Activated CD4-positive, alpha-beta memory T cell treated with anti-CD3 and anti-CD28 coated beads, Interleukin-2, amount 10 ng/mL, durations not matched to agents 7 days and 5 days (primary cell): ENCODE results near the gene ENOX1. TPM values are rescaled to one million over a fixed set of nuclear protein-coding genes. Genes with fewer than 3 reads are reported as not detected.

Experiments used
- CTCF ChIA-PET: fragments of 350-600 bp; sonication (Branson Sonifier 250); formaldehyde crosslinking; loops from one replicate; lab custom pipeline; 2021; ENCODE audit warnings: antibody characterized with exemption, inconsistent platforms; lab: Charles Lee
- POLR2A ChIA-PET: fragments of 350-600 bp; sonication (Branson Sonifier 250); formaldehyde crosslinking; loops from one replicate; lab custom pipeline; 2021; ENCODE audit warnings: antibody characterized with exemption; lab: Charles Lee
- DNase-seq: peaks from one replicate; pipeline ENCODE4 v3.0.0-alpha.2; 2020
- H3K27ac Mint-ChIP-seq: one replicate; pipeline ENCODE4 v1.8.0; 2021; ENCODE audit warnings: mild to moderate bottlenecking, mixed read lengths
- H3K27me3 Mint-ChIP-seq: one replicate; pipeline ENCODE4 v1.8.0; 2021; ENCODE audit warnings: mixed read lengths
- H3K36me3 Mint-ChIP-seq: one replicate; pipeline ENCODE4 v1.8.0; 2021; ENCODE audit warnings: low read depth, mixed read lengths
- H3K4me1 Mint-ChIP-seq: one replicate; pipeline ENCODE4 v1.8.0; 2021; ENCODE audit warnings: mixed read lengths
- H3K4me3 Mint-ChIP-seq: one replicate; pipeline ENCODE4 v1.8.0; 2021; ENCODE audit warnings: mild to moderate bottlenecking, mixed read lengths
- H3K9me3 Mint-ChIP-seq: one replicate; pipeline ENCODE4 v1.8.0; 2021; ENCODE audit warnings: mixed read lengths
- total RNA-seq, 2 experiments: library from RNA; stranded (reverse); gene quantifications; one replicate each; pipeline ENCODE4 v1.2.3, GENCODE V29; 2021

Gene ENOX1
- total RNA-seq, 2 experiments from 2014 or later = 0.25 to 0.38 TPM

- Mint-ChIP-seq H3K27me3 (peaks cover 1% of the 10 kb centered on the region), H3K36me3 (no peaks in the 10 kb centered on the region), H3K27ac (no peak overlapping the region), H3K9me3 (no peaks in the 10 kb centered on the region), H3K4me1 (no peaks in the 10 kb centered on the region), H3K4me3 (no peak overlapping the region)
- ChIA-PET POLR2A (no interaction called here), CTCF (no interaction called here)
- DNase-seq = no peak
These were observed 27.9 kb downstream of the ENOX1 start for GRCh38 chr13:43758834-43759233.

GRCh38 chr13:43757266-43757665 lies 29.5 kb downstream of the ENOX1 start:
- Mint-ChIP-seq H3K9me3 (no peaks in the 10 kb centered on the region), H3K27me3 (peaks cover 1% of the 10 kb centered on the region), H3K27ac (no peak overlapping the region), H3K36me3 (no peaks in the 10 kb centered on the region), H3K4me1 (no peaks in the 10 kb centered on the region), H3K4me3 (no peak overlapping the region)
- POLR2A ChIA-PET = no interaction called here
- CTCF ChIA-PET = no interaction called here
- DNase-seq = no peak

- Mint-ChIP-seq H3K4me3 (no peak overlapping the region), H3K36me3 (no peaks in the 10 kb centered on the region), H3K9me3 (no peaks in the 10 kb centered on the region), H3K27ac (no peak overlapping the region), H3K27me3 (peaks cover 1% of the 10 kb centered on the region), H3K4me1 (no peaks in the 10 kb centered on the region)
- DNase-seq = no peak
- ChIA-PET POLR2A (no interaction called here), CTCF (no interaction called here)
These were observed 30.9 kb downstream of the ENOX1 start for GRCh38 chr13:43755844-43756243.

GRCh38 chr13:43751624-43752023 lies 35.1 kb downstream of the ENOX1 start:
- Mint-ChIP-seq H3K27me3 (no peaks in the 10 kb centered on the region), H3K4me1 (no peaks in the 10 kb centered on the region), H3K9me3 (no peaks in the 10 kb centered on the region), H3K27ac (no peak overlapping the region), H3K4me3 (no peak overlapping the region), H3K36me3 (no peaks in the 10 kb centered on the region)
- no peak for DNase-seq
- ChIA-PET POLR2A (no interaction called here), CTCF (no interaction called here)

DNA sequence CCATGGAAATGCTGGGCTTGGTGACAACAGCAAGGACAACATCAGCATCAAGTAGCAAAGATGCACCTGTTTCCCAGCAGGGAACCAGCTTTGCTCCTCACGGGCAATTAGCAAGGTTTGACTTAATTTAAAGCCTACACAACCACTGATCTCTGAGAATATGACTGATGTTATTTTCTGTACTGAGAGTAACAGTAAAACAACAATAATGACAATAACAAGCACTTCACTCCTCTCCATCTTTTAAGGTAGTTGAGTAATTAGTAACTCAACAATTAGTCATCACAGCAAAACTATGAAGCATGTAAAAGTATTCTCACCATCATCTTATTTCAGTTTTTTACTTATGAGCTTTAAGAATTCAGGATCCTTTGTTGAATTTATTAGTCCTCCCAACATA lies 37.3 kb downstream of the ENOX1 start:
- no peak overlapping the region for H3K4me3 Mint-ChIP-seq
- no peak for DNase-seq
- POLR2A ChIA-PET = no interaction called here
- CTCF ChIA-PET = no interaction called here
- no peaks in the 10 kb centered on the region for H3K9me3 Mint-ChIP-seq
- no peaks in the 10 kb centered on the region for H3K27me3 Mint-ChIP-seq
- H3K4me1 Mint-ChIP-seq = no peaks in the 10 kb centered on the region
- H3K36me3 Mint-ChIP-seq = no peaks in the 10 kb centered on the region
- no peak overlapping the region for H3K27ac Mint-ChIP-seq

DNA sequence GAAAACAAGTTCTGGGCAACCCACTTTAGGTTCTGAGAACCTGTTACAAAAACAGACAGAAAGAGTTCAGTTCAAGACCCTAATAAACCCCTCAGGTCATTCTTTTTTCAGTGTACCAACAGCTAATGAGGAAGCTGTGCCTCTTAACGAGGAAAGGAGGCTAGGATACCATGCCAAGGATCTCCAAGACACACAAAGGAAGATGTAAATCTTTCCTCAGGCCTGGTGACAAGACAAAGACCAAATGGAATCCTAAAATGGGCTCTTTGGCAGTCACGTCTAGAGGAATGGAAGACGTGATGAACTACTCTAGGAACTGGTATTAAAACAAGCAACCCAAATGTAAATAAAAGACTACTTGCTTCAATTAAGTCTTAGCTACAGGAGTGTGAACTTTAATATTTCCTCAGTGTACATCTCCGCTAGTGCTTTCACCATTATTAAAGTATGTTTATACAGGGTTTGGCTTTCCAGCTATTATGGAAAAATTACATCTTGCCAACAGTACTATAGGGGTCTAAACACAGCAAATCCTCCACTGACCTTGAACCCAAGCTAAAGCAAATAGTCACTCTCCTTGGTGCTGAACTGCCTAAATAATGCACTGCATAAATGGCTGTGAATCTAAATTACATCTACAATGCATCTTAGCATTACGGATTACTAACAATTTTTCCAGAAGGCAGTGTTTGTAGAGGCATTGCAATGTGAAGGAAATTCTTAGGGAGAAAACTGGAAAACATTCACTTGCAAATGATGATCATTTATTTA lies 42.3 kb downstream of the ENOX1 start:
- CTCF ChIA-PET = no interaction called here
- no peak for DNase-seq
- no peak overlapping the region for H3K4me3 Mint-ChIP-seq
- H3K27ac Mint-ChIP-seq = no peak overlapping the region
- POLR2A ChIA-PET = no interaction called here
- no peaks in the 10 kb centered on the region for H3K9me3 Mint-ChIP-seq
- no peaks in the 10 kb centered on the region for H3K36me3 Mint-ChIP-seq
- H3K4me1 Mint-ChIP-seq = no peaks in the 10 kb centered on the region
- peaks cover 4% of the 10 kb centered on the region for H3K27me3 Mint-ChIP-seq

DNA sequence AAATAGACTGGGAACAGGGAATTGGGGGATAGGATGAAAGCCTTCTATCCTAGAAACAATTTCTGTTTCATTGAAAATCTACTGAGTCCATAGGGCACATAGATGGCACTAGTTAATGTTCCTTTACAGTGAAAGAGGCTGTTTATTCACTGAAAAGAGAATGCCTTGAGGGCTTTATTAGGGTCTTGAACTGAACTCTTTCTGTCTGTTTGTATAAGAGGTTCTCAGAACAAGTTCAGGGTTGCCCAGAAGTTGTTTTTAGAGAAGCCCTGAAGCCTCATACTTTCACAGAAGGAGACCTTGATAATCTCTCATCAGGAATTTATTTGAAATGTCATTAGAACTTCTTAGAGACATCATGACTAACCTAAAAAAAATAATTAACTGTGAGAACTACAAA lies 43.9 kb downstream of the ENOX1 start:
- no peaks in the 10 kb centered on the region for H3K4me1 Mint-ChIP-seq
- no peaks in the 10 kb centered on the region for H3K9me3 Mint-ChIP-seq
- H3K36me3 Mint-ChIP-seq = no peaks in the 10 kb centered on the region
- peaks cover 4% of the 10 kb centered on the region for H3K27me3 Mint-ChIP-seq
- CTCF ChIA-PET = no interaction called here
- POLR2A ChIA-PET = no interaction called here
- H3K4me3 Mint-ChIP-seq = no peak overlapping the region
- H3K27ac Mint-ChIP-seq = no peak overlapping the region
- no peak for DNase-seq

- peaks cover 5% of the 10 kb centered on the region for H3K27me3 Mint-ChIP-seq
- no peaks in the 10 kb centered on the region for H3K4me1 Mint-ChIP-seq
- CTCF ChIA-PET = no interaction called here
- H3K36me3 Mint-ChIP-seq = no peaks in the 10 kb centered on the region
- no peak for DNase-seq
- H3K4me3 Mint-ChIP-seq = no peak overlapping the region
- H3K9me3 Mint-ChIP-seq = no peaks in the 10 kb centered on the region
- no peak overlapping the region for H3K27ac Mint-ChIP-seq
- POLR2A ChIA-PET = no interaction called here
These were observed 49.3 kb downstream of the ENOX1 start for GRCh38 chr13:43737392-43737923.

DNA sequence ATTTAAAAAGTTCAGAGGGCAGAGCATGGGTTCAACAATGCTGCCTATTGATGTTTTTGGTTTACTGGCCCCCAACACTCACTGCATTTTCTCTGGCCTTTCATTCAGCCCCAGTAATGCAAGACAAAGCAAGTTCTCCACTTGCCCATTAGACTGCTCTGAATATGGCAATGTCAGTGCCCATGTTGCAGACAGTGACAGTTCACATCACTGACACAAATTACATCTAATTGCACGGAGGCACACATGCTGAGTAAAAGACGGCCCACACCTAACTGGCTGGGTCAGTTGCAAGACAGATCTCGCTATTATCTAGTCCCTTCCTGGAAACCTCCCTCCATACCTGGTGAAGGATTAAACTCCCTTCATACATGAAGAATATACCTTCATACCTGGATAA lies 54.0 kb downstream of the ENOX1 start:
- DNase-seq = no peak
- ChIA-PET CTCF (no interaction called here), POLR2A (no interaction called here)
- H3K9me3 Mint-ChIP-seq = no peaks in the 10 kb centered on the region
- peaks cover 20% of the 10 kb centered on the region for H3K27me3 Mint-ChIP-seq
- no peaks in the 10 kb centered on the region for H3K4me1 Mint-ChIP-seq
- H3K27ac Mint-ChIP-seq = no peak overlapping the region
- H3K4me3 Mint-ChIP-seq = no peak overlapping the region
- no peaks in the 10 kb centered on the region for H3K36me3 Mint-ChIP-seq

DNA sequence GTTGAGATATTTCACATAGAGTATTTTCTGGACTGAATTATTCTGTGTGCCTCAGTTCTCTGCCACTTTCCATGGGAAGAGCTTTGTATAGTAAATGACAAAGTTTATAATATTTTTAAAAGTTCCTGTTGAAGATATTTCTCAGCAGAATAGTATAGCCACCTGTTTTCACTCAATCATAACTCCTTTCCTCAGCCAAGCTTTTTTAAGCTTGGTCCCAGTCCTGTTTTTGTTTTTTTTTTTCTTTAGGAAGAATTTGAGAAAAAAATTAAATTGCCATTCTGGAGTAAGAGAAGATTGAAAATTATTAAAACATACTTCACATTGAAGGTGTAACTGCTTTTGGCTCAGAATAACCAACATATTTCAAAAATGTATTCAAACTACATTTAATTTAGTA lies 55.5 kb downstream of the ENOX1 start:
- H3K9me3 Mint-ChIP-seq = no peaks in the 10 kb centered on the region
- H3K36me3 Mint-ChIP-seq = no peaks in the 10 kb centered on the region
- ChIA-PET POLR2A (no interaction called here), CTCF (interaction anchor here (0.7 kb wide), 1 partner anchor 395 kb away, joined by 3 read pairs; no protein-coding TSS in a partner anchor)
- no peak overlapping the region for H3K4me3 Mint-ChIP-seq
- no peaks in the 10 kb centered on the region for H3K4me1 Mint-ChIP-seq
- no peak for DNase-seq
- no peak overlapping the region for H3K27ac Mint-ChIP-seq
- peaks cover 16% of the 10 kb centered on the region for H3K27me3 Mint-ChIP-seq

- no peaks in the 10 kb centered on the region for H3K4me1 Mint-ChIP-seq
- POLR2A ChIA-PET = no interaction called here
These were observed 56.1 kb downstream of the ENOX1 start for GRCh38 chr13:43730642-43731041.

GRCh38 chr13:43728421-43728820 lies 58.4 kb downstream of the ENOX1 start:
- ChIA-PET POLR2A (no interaction called here), CTCF (no interaction called here)
- peaks cover 19% of the 10 kb centered on the region for H3K27me3 Mint-ChIP-seq
- no peak overlapping the region for H3K27ac Mint-ChIP-seq
- no peak overlapping the region for H3K4me3 Mint-ChIP-seq
- DNase-seq = no peak
- no peaks in the 10 kb centered on the region for H3K9me3 Mint-ChIP-seq
- no peaks in the 10 kb centered on the region for H3K36me3 Mint-ChIP-seq
- no peaks in the 10 kb centered on the region for H3K4me1 Mint-ChIP-seq

More at GRCh38 chr13:43730642-43731041, 56.1 kb downstream of the ENOX1 start:
- no peaks in the 10 kb centered on the region for H3K9me3 Mint-ChIP-seq
- DNase-seq = no peak
- no peaks in the 10 kb centered on the region for H3K36me3 Mint-ChIP-seq
- CTCF ChIA-PET = no interaction called here
- peaks cover 16% of the 10 kb centered on the region for H3K27me3 Mint-ChIP-seq
- H3K27ac Mint-ChIP-seq = no peak overlapping the region
- H3K4me3 Mint-ChIP-seq = no peak overlapping the region

DNA sequence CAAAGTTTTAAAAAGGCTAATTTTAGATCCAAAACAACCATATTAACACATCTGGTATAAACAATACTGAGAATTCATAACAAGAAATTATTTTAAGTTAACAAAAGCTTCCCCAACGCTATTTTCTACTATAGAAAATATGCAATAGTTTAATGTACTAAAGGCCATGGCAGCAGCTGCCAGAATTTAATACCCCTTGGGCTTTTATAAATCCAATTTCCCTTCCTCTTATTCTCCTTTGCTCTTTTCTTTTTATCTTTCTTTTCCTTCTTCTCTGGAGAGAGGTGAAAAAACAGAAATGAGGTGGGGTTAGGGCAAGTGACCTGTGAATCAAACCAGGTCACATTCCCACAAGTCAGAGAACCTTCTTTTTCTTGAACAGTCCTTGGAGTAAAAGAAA lies 58.9 kb downstream of the ENOX1 start:
- Mint-ChIP-seq H3K9me3 (no peaks in the 10 kb centered on the region), H3K27me3 (peaks cover 19% of the 10 kb centered on the region), H3K27ac (no peak overlapping the region), H3K4me3 (no peak overlapping the region), H3K4me1 (no peaks in the 10 kb centered on the region), H3K36me3 (no peaks in the 10 kb centered on the region)
- ChIA-PET POLR2A (no interaction called here), CTCF (no interaction called here)
- no peak for DNase-seq

DNA sequence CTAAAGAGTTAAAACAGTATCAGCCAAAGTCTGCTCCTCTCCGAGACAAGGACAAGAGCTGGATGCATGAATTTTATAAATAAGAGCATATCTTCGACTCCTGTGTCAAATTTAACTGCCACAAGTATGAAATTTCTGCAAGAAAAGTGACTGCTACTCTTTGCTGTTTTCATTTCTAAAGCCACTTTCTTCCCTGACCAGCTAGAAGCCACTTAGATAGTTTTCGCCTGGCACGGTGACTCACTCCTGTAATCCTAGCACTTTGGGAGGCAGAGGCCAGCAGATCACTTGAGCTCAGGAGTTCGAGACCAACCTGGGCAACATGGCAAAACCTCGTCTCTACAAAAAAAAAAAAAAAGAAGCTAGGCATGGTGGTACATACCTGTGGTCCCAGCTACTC lies 61.3 kb downstream of the ENOX1 start:
- Mint-ChIP-seq H3K4me3 (no peak overlapping the region), H3K36me3 (no peaks in the 10 kb centered on the region), H3K27me3 (peaks cover 10% of the 10 kb centered on the region), H3K27ac (no peak overlapping the region), H3K4me1 (no peaks in the 10 kb centered on the region), H3K9me3 (no peaks in the 10 kb centered on the region)
- POLR2A ChIA-PET = no interaction called here
- no peak for DNase-seq
- CTCF ChIA-PET = no interaction called here
